Type B pancreatic cell (in vitro differentiated cells): Measurements from ENCODE around the gene ABCA3. TPM values are rescaled to one million over a fixed set of nuclear protein-coding genes. Genes with fewer than 3 reads are reported as not detected.

Source experiments
- DNase-seq: peaks from one replicate; pipeline ENCODE4 v3.0.0; 2021; ENCODE audit warnings: mixed read lengths; ENCODE audit not compliant: unreplicated experiment; ENCODE audit errors: extremely low spot score
- H3K27ac Mint-ChIP-seq: 2 replicates; pipeline ENCODE4 v1.8.0; 2021; ENCODE audit warnings: mild to moderate bottlenecking, mixed read lengths
- H3K27me3 Mint-ChIP-seq: 2 replicates; pipeline ENCODE4 v1.8.0; 2021; ENCODE audit warnings: mixed read lengths
- H3K36me3 Mint-ChIP-seq: 2 replicates; pipeline ENCODE4 v1.8.0; 2021; ENCODE audit warnings: mixed read lengths
- H3K4me1 Mint-ChIP-seq: one replicate; pipeline ENCODE4 v1.8.0; 2021; ENCODE audit warnings: mixed read lengths; ENCODE audit not compliant: unreplicated experiment
- H3K4me3 Mint-ChIP-seq: 2 replicates; pipeline ENCODE4 v1.8.0; 2021; ENCODE audit warnings: mild to moderate bottlenecking, mixed read lengths
- H3K9me3 Mint-ChIP-seq: 2 replicates; pipeline ENCODE4 v1.8.0; 2021; ENCODE audit warnings: mixed read lengths
- CTCF ChIP-seq: fragments of 200-600 bp; sonication (generic); conservative IDR thresholded peaks from 2 replicates; pipeline ENCODE4 v1.5.0; 2021; ENCODE audit warnings: antibody characterized with exemption, mild to moderate bottlenecking
- total RNA-seq: library from RNA; stranded (reverse); gene quantifications from 2 replicates; pipeline ENCODE4 v1.2.1, GENCODE V29; 2021; ENCODE audit warnings: low replicate concordance

ABCA3 gene
- total RNA-seq, 1 donor from 2014 or later, result 10.5 TPM

DNA sequence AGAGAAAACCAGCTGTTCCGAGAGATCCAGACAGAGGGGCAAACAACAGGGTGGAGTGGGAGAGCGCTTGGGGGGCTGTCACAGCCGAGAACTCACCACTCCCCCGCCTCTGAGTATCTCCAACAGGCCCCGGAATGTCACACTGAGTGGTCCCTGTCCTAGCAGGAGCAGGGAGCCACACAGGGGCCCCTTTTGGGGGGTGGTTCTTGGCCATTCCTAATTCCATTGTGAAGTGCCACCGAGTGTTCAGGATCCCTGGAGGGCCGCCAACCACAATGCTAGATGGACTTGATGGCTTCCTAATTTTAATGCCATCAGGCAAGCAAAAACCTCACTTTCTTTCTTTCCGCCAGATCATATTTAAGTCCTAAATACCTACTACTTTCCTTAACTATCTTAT lies 16.8 kb downstream of the ABCA3 start:
- Mint-ChIP-seq H3K4me1 (no peaks in the 10 kb centered on the region), H3K27me3 (peaks cover 12% of the 10 kb centered on the region), H3K4me3 (no peak overlapping the region), H3K27ac (no peak overlapping the region), H3K9me3 (no peaks in the 10 kb centered on the region), H3K36me3 (no peaks in the 10 kb centered on the region)
- no peak for TF ChIP-seq CTCF
- no peak for DNase-seq

- Mint-ChIP-seq H3K9me3 (no peaks in the 10 kb centered on the region), H3K4me3 (no peak overlapping the region), H3K4me1 (no peaks in the 10 kb centered on the region), H3K27ac (no peak overlapping the region), H3K27me3 (peaks cover 3% of the 10 kb centered on the region), H3K36me3 (no peaks in the 10 kb centered on the region)
- TF ChIP-seq CTCF, result no peak
- no peak for DNase-seq
Observed at GRCh38 chr16:2319606-2320005, 20.9 kb downstream of the ABCA3 start.

DNA sequence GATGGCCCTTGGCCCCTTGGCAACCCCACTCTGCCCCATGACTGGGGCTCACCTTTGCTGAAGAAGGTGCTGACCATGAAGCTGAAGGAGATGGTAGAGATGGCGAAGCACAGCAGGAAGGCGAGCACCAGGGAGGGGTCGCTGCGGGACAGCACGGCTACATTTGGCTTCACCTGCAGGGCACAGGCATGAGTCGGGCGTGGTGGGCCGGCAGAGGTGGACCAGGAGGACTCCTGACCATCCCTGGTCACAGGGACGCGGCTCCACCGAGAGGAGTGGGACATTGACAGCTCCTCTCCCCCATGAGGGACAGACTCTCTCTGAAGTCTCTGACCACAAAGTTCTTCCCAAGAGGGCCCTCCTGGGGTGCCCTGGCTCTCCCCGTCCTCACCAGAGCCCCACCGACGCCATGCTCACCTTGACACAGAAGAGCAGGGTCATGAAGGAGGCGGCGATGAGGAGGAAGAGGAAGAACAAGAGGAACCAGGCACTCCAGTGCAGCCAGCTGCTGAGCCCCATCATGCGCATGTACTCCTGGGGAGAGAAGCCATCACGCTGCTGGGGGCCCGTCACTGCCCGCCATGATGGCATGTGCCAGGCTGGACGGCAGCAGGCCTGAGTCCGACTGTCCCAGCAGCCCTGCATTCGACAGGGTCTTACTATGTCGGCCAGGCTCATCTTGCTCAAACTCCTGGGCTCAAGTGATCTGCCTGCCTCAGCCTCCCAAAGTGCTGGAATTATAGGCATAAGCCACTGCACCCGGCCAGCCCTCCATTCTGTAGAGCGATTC lies 23.1 kb downstream of the ABCA3 start:
- H3K27ac Mint-ChIP-seq, result no peak overlapping the region
- no peaks in the 10 kb centered on the region for H3K9me3 Mint-ChIP-seq
- no peak for TF ChIP-seq CTCF
- DNase-seq, result no peak
- no peaks in the 10 kb centered on the region for H3K27me3 Mint-ChIP-seq
- no peak overlapping the region for H3K4me3 Mint-ChIP-seq
- H3K4me1 Mint-ChIP-seq, result no peaks in the 10 kb centered on the region
- no peaks in the 10 kb centered on the region for H3K36me3 Mint-ChIP-seq

DNA sequence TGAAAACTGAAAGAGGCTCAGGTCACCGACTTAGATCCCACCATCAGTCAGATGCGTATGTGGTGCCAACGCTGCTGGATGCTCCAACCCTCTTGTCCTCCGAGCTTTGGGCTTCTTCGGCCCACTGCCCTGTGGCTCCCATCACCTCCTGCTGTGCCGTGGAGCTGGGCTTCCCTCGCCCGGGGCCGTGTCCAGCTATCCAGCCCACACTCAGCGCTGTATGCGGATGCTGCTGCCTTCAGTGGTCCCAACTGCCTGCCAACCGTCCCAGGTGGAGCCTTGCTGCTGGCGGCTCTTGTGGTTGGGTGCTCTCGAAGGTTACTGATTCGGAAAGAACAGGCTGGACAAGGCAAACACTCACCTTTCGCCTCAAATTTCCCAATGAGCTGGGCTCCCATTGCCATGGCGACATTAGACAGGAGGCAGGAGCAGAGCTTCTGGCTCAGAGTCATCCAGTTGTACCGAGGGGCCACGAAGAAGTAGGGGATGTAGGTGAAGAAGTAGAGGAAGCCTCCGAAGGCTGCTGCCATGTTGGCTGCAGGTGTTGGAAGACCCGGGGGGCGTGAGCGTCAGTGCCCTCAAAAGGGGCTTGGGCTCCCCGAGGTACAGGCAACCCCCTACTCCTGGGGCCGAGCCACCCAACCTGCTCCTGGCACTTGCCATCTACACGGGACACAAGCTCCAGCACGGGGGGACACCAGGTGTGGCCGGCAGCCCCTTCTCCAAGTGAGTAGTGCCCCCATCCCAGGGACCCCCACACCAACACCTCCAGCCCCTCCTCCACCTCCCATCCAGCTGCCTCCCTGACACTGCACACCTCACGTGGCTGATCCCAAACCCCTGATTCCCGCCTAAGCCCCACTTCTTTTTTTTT lies 32.2 kb downstream of the ABCA3 start:
- no peak for TF ChIP-seq CTCF
- H3K27me3 Mint-ChIP-seq, result peaks cover 4% of the 10 kb centered on the region

DNA sequence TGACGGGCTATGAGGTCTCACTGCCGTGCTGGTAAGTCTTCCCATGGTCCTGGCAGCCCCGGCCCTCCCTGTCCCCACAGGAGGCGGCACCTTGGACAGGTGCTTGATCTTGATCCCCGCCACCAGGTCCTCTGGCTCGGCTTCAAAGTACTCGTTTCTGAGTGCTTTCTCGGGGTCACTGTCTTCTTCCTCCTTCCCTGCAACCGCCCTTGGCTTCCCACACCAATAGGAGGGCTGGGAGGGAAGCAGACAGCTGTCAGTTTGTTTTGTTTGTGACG lies 40.7 kb downstream of the ABCA3 start:
- H3K4me3 Mint-ChIP-seq, result no peak overlapping the region
- no peaks in the 10 kb centered on the region for H3K9me3 Mint-ChIP-seq
- TF ChIP-seq CTCF, result no peak
- DNase-seq, result no peak
- no peaks in the 10 kb centered on the region for H3K4me1 Mint-ChIP-seq
- no peak overlapping the region for H3K27ac Mint-ChIP-seq
- H3K36me3 Mint-ChIP-seq, result no peaks in the 10 kb centered on the region
- H3K27me3 Mint-ChIP-seq, result no peaks in the 10 kb centered on the region

More for the DNA sequence above, 32.2 kb downstream of the ABCA3 start:
- Mint-ChIP-seq H3K9me3 (no peaks in the 10 kb centered on the region), H3K27ac (no peak overlapping the region), H3K4me3 (no peak overlapping the region), H3K4me1 (no peaks in the 10 kb centered on the region), H3K36me3 (no peaks in the 10 kb centered on the region)
- DNase-seq, result no peak
